Activated CD4-positive, alpha-beta T cell treated with anti-CD3 and anti-CD28 coated beads, Interleukin-2, Interleukin-4, amounts not matched to agents 100 ng/mL and 50 ng/mL, durations not matched to agents 16 hours and 8 hours (primary cell): ENCODE data around the gene TRIP12.
A peak's percentile ranks its signal among the peaks of the same experiment; 100 is the strongest.
"Not testable (repeated sequence)": the region's sequence is repeated elsewhere in the genome, so short reads cannot be mapped to it uniquely, and the experiment has no call there.

Source experiments
- DNase-seq: peaks from one replicate; pipeline ENCODE4 v3.0.0-alpha.2; 2020; ENCODE audit warnings: low spot score

The TRIP12 gene

DNA sequence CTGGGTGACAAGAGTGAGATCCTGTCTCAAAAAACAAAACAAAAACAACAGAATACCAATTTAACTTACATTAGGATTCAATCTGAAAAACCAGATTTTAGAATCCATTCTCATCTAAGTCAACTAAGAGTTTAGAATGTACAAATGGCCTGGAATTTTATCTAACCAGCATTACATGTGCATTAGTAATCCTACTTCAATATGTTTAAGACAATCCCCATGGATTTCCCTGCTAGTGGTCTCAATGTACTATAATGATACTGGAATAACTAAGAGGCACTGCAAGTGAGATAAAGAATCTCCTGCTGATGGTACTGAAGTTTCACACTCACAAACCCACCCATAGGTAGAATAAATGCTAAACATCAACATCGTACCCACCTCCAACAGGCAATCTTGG lies 153.6 kb downstream of the TRIP12 start:
- DNase-seq = no peak

DNA sequence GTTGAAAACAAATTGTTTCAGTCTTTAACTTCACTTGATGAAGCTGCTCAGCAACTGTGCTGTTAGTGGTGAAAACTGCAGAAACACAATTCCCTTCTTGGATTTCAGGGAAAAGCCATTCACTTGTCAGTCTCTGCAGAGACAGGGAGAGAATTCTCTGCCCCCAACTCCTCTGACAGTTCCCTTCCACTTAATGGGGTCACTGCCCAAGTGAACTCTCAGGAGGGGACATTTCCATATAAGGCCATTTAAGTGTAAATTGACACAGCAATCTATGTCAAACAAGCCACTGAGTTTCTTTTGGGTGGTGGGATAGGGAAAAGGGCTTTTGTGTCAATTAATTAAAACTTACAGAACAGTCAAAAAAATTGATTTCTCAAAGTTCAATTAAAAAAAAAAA lies 156.1 kb downstream of the TRIP12 start:
- no peak for DNase-seq

DNA sequence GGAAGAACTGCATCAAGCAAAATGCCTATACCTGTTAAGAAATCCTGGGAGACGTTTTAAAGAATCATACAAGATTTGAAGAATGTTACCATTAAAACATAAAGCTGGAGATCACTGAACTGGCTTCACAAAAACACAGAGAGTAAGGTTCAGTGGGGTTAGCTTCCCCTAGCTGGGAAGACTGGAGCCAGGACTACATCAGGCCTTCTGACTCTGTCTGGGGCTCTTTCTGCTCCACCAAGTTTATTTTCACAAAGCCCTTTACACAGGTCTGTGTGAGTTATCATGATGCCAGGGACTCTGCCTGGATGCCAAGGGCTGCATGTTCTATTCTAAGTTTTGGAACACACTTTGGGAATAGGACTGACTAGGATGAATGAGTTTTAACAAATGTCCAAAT lies 160.1 kb downstream of the TRIP12 start:
- DNase-seq = no peak

DNA sequence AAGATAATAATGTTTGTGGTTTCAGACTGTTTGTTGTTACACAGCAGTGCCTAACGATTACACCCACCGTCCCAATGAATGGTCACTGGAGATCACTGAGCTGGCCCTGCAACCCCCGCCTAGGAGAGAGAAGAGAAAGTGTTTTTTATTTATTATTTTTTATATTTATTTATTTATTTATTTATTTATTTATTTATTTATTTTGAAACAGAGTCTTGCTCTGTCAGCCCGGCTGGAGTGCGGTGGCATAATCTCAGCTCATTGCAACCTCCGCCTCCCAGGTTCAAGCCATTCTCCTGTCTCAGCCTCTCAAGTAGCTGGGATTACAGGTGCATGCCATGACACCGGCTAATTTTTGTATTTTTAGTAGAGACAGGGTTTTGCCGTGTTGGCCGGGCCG lies 164.3 kb downstream of the TRIP12 start:
- not testable (repeated sequence) for DNase-seq

DNA sequence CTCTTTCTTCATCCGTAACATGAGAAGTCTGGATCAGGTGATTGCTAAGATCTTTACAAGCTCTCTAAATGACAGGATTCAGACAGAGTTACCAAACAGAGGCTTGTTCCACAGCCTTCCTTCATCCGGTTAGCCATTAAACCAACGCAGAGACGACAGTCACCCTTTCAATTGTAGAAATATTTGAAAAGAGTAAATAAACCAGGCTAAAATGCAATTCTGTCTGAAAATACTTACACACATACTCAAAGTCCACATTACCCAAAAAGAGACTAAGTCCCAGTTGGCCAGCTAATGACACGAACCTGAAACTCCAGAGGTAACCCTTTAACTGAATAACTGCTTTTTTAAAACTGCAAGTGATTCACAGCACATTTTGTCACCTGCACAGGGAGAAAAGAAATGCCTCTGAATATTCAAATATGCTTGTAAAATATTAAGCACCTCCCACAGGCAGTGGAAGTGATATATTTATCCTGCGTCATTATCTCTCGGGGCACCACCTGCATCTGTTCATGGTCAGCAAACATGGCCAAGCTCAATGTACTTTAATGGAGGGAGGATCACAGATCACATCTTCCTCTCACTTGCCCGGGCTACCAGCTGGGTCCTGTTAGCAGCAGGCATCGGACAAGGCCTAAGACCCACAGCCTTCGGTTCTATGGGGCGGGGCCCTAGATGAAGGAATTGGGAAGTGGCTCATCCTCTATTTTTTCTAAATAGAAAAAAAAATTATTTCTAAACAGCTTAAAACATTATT lies 168.7 kb downstream of the TRIP12 start:
- no peak for DNase-seq

DNA sequence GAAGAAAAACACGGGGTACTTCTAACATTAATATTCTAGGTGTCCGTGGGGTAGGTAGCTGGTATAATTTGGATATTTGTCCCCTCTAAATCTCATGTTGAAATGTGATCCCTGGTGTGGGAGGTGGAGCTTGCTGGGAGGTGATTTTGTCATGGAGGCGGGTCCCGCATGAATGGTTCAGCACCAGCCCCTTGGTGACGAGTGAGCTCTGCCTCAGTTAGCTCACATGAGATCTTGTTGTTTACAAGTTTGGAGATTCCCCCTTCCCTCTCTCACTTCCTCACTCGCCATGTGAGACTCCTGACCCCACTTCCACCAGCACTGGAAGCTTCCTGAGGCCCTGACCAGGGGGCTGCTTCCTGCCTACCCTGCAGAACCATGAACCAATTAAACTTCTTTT lies 172.0 kb downstream of the TRIP12 start:
- DNase-seq = no peak

DNA sequence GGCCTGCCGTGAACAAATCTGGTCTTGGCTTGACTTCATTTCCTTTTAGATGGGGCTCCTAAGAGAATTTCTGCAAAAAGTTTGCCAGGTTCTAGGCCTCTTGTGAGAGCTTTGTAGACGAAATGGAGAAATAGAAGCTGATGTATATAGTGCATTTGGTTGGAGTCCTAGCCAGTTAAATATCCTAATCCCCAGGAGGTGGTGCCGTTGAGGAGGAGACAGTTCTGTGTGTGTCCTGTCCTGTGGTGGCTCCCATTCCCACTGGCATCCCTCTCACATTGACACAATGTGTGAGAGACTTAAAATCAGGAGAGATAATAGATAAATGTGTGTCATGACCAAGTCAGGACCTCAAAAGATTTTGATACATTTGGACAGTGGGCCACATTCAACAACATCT lies 172.9 kb downstream of the TRIP12 start:
- no peak for DNase-seq

DNA sequence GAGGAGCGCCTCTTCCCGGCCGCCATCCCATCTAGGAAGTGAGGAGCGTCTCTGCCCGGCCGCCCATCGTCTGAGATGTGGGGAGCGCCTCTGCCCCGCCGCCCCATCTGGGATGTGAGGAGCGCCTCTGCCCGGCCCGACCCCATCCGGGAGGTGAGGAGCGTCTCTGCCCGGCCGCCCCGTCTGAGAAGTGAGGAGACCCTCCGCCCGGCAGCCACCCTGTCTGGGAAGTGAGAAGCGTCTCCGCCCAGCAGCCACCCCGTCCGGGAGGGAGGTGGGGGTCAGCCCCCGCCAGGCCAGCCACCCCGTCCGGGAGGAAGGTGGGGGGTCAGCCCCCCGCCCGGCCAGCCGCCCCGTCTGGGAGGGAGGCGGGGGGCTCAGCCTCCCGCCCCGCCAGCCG lies 179.1 kb downstream of the TRIP12 start:
- DNase-seq = not testable (repeated sequence)

DNA sequence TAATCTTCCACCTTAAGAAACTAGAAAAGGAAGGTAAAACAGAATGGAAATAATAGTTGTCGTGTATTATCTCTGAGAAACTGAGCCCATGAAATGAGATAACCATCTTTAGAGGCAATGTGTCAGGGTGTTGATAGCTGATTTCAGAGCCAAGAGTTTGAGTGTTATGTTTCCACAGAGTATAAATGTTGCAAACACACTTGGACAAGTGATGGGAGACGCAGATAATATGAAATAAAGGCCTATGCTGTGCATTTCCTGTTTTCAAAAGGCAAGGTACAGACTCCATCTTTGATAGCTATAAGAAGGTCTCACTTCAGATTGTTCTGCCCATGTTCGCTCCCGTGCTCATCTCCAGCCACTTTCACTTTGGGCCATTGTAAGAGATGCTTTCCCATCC lies 181.5 kb downstream of the TRIP12 start:
- DNase-seq = no peak

DNA sequence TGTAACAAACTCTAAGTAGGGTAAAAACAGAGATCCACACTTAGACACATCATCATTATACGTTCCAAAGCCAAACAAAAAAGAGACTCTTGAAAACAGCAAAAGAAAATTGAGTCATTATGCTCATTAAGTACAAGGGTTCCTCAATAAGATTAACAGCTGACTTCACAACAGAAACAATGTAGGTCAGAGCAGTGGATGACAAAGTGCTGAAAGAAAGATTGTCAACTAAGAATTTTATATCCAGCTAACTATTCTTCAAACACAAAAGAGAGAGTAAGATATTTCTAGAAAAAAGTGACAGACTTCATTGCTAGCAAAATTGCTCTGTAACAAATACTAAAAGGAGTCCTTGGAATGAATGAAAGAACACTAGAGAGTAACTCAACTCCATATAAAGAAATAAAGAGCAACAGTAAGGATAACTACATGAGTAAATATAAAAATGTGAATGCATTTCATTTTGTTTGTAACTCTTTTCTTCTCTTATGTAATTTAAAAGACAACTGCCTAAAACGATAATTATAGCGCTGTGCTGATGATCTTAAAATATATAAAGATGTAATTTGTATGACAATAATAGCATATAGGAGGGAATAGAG lies 183.7 kb downstream of the TRIP12 start:
- DNase-seq = no peak

DNA sequence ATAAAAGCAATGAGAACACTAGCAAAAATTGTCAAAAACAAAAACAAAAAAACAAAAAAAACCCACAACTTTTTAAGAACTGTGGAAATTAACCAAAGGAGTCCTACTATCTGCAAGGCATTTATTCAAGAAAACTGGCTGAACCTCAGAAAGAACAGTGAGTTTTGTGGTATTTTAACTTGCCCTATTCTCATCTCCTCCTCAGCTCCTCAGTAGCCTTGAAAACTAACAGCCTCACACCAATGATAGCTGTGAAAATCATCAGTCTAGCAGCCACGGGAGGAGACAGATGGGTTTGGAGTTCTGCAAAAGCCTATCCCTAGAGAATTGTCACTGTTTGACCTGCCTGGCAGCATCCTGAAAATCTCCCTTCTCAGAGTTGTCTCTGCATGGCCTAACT lies 187.4 kb downstream of the TRIP12 start:
- no peak for DNase-seq

DNA sequence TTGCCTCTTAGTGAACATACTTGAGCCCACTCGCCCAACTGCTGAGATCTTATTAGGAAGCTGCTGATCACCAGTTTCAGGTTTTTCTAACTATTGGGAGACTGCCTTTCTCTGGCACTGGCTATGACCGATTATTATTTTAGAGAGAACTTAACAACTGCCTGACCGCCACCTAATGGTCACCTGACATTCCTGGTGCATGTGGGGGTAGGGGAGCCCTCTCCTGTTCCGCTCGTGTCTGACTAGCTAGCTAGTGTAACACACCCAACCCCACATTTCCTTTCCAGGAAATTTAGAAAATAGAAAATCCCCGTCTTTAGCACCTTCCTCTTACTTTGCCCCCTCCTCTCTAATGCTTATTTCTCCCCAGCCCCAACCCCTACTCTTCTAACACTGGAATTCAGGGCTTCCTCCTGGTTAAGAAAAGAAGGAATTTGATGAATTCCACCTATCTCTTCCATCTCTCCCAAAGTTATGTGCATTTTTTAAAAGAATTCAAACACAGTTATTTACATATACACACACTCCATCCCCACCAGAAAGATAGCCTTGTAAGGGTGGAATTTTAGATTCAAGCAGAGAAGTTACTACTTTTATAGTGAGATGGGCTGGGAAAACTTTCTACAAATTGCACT lies 188.1 kb downstream of the TRIP12 start:
- DNase-seq = no peak

DNA sequence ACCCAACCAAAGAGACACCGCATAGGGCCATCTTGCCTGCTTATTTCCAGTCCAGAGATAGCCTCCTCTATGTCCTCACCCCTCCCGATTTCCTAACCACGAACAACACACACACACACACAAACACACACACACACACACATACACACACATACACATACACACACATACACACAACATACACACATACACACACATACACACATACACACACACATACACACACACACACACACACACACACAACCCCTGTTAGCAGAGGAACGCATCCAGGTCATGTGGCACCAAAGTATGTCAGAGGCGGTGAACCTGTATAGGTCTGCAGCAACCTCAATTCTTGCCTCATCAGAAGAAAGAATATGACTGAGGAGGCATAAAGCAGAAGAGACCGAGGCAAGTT lies 188.9 kb downstream of the TRIP12 start:
- DNase-seq = no peak

DNA sequence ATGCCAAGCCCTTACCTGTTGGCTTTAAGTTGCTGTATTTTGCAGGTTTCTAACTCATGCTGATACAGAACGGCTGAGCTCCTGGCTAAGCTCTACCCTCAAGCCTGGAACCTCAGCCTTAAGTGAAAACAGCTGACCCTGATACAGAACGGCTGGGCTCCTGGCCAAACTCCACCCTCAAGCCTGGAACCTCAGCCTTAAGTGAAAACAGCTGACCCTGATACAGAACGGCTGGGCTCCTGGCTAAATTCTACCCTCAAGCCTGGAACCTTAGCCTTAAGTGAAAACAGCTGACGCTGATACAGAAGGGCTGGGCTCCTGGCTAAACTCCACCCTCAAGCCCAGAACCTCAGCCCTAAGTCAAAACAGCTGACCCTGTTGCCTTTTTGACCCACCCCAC lies 189.9 kb downstream of the TRIP12 start:
- DNase-seq = no peak

DNA sequence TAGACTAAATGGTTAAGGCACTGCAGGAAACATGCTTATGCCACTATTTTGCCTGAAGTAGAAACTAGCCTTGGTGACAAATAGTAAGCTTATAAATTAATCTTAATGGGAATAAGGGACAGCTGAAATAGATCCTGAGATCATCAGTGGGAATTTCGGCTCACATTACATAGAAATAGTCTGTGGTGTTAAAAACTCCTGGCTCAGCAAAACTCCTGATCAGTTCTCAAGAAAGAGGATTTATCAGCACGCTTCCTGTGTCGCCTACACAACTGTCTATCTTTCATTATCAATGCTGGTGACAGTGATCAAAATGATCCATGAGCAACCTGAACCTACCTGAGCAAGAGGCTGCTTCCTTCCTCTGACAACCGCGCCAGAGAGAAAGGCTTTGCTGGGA lies 190.4 kb downstream of the TRIP12 start:
- DNase-seq = no peak

DNA sequence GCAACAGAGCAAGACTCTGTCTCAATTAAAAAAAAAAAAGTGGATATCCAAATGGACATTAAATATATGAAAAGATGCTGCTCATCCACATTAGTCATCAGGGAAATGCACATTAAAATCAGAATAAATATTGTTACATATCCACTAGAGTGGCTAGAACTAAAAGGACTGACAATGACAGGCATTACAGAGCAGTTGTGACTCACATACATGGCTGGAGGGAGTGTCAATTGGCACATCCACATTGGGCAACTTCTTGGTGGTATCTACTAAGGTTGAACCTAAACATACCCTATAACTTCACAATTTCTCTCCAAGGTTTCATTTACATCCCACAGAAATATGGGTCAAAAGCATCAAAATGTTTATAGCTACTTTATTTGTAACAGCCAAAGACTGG lies 193.4 kb downstream of the TRIP12 start:
- no peak for DNase-seq

DNA sequence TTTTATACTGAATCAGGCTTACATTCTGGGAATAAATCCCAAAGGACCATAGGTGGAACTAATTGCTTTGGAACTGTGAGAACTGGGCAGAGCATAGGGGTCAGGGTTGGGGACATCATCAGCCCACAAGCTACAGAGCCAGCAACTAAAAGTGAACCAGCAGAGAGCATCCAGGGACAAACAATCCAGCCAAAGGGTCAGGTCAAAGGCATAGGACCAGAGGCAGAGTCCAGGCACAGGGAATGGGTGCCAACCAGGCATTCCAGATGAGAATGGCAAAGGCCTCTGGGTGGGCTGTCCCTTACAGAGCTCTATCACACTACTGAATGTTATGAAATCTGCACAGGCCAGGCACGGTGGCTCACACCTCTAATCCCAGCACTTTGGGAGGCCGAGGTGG lies 195.2 kb downstream of the TRIP12 start:
- DNase-seq = no peak

DNA sequence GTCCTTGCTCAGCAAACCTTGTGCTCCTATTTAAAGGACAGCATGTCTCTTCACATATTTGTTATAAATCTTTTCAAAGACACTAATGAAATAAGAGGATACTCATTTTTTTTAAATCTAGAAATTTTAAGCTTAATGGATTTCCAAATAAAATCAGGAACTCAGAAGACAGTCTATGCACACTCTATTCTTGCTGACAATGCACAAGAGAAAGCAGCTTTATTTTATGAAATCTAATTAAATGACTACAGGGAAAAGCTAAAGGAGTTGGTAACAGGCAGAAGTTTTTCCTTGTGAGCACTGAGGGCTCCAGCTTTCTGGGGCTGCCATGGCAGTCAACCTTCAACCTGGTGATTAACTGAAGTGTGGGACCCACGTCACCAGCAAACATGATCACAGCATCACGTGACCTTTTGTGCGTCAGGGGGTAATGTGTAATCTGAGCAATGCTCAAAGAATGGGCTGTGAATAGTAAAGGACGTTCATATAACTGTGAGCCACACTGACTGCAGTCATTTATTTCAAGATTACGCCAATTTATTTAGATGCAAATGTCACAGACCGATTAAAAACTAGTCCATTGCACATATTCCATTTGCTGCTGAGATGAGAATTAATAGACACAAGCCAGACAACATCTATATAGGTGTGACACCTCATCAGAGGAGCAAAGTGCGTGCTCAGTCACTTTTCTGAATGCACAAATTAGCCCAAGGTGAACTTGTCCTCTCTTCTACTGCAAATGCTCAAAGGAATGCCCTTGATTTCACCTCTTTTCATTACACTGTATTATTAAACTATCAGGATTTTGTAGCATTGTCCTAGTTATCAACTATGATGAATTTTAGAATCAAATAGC lies 195.9 kb downstream of the TRIP12 start:
- DNase-seq = no peak

DNA sequence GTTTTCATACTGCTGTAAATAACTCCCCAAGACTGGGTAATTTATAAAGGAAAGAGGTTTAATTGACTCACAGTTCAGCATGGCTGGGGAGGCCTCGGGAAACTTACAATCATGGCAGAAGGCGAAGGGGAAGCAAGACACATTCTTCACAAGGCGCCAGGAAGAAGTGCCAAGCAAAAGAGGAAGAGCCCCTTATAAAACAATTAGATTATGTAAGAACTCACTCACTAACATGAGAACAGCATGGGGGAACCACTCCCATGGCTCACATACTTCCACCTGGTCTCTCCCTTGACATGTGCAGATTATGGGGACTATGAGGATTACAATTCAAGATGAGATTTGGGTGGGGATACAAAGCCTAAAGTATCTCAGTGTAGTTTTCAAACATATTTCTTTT lies 198.6 kb downstream of the TRIP12 start:
- not testable (repeated sequence) for DNase-seq

DNA sequence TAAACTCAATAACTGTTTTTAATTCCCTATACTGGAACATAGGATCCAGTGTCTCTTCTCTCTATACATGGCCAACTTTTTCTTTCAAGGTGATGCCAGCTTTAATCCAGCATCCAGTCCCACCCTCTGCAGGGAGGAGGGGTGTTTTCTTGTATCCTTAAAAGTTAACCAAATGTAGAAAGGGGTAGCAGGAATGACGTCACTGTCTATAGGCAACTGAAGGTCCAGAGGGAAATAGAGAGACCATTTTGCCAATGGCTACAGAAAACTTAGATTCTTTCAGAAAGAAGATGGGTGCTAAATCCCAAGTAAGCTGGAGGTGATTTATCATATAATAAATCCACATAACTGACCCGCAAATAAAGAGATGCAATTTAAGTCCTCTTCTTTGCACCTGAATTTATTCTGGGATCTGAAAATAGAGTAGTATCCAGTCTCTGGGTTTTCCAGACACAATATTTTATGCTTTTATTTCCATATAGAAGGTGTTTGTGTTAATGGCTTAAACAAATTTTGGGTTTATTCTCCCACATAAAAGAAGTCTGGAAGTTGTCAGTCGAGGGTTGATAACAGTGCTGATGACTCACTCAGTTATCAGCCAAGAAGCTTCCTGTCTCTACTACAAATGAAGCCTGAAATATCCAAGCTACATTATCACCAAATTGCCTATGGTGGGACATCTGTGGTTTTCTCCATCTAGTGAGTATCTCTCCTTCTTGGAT lies 201.7 kb downstream of the TRIP12 start:
- DNase-seq = no peak

DNA sequence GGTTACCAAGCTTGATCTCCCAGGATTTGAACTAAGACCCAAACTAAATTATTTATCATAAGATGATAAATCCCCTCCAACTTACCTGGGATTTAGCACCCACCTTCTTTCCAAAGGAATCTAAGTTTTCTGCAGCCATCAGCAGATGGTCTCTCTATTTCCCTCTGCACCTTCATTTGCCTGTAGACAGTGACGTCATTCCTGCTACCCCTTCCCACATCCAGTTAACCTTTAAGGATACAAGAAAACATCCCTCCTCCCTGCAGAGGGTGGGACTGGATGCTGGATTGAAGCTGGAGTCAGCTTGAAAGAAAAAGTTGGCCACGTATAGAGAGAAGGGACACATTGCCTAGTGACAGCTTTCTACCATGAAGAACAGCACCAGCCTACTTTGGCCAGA lies 203.8 kb downstream of the TRIP12 start:
- no peak for DNase-seq

DNA sequence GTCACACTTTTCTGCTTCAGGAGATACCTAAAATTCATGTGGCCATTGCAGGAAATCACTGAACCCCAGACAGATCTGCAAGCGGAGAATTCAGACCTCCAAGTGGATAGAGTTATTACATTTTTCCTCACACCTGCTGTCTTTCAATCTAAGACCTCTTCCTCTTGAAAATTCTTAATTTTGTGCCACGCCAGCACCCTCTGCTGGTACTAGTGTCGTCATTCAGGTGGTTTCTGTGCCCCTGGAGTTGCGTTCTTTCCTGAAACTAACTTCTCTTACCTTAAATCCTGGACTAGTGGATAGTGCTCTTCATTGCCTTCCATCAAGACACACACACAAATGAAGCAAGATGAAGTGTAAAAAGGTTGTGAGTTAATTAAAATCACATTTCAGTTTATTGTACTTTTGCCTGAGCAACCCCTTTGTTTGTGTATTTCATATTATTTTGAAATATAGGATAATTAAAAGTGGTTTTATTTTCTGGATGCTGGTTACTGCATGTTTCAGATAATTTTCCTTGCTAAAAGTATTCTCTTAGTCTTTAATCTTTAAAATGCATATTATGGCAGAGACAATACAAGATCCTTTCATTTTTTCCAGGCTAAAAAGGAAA lies 205.8 kb downstream of the TRIP12 start:
- DNase-seq = peak; percentile 34
